ENCODE data around the gene NMNAT3.

GRCh38 chr3:139597947-139598346, 79.8 kb downstream of the NMNAT3 start:
- no peak for TF ChIP-seq FOXM1 (IDR thresholded peaks at IDR 0.05; ENCODE audit: borderline replicate concordance)
- TF ChIP-seq SUZ12 (IDR thresholded peaks at IDR 0.05) = no peak
- no peak for TF ChIP-seq HDGF (IDR thresholded peaks at IDR 0.05; ENCODE audit: borderline replicate concordance)
- TF ChIP-seq ELF4 (IDR thresholded peaks at IDR 0.05) = no peak

Measured in HEK293T (cell line).